ENCODE results near the gene TSPAN12. TPM values are rescaled to one million over a fixed set of nuclear protein-coding genes. Genes with fewer than 3 reads are reported as not detected.

The TSPAN12 gene
- total RNA-seq, 1 experiment from 2014 or later = 0.05 TPM

DNA sequence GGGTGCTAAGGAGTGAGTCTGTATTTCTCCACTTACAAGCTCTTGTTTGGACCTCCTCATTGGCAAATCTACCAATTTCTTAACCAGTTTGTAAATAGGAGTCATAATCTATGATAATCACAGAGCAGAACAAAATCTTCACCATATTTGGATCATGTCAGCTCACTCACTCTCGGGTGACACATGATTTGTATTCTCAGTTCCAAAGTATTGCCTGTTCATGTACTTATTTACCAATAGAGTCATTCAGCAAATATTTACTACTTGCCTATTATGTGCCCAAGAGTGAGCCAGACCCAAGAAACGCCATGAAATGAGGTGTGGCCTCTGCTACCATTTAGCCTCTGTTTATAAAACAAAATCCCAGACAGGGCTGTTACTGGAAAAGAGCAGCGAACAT, 114.8 kb downstream of the TSPAN12 start:
- DNase-seq (ENCODE audit: low read depth) = no peak

DNA sequence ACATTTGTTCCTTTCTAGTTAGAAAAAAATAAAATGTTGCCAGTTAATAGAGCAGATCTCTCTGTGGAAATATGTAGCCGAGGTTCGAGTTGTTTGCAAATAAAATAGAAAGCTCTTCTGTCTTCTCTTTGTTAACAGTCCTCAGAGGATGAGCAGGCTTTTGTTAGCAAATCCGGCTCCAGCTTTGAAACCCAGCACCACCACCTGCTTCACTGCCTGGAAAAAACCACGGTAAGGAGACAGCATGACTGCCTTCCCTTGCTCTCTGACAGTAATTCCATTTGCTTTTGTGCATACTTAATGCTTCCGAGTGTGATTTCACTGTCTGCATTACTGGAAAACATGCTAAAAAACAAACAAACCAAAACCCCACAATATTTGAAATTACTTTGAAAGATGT, 115.6 kb downstream of the TSPAN12 start:
- DNase-seq (ENCODE audit: low read depth) = no peak

DNA sequence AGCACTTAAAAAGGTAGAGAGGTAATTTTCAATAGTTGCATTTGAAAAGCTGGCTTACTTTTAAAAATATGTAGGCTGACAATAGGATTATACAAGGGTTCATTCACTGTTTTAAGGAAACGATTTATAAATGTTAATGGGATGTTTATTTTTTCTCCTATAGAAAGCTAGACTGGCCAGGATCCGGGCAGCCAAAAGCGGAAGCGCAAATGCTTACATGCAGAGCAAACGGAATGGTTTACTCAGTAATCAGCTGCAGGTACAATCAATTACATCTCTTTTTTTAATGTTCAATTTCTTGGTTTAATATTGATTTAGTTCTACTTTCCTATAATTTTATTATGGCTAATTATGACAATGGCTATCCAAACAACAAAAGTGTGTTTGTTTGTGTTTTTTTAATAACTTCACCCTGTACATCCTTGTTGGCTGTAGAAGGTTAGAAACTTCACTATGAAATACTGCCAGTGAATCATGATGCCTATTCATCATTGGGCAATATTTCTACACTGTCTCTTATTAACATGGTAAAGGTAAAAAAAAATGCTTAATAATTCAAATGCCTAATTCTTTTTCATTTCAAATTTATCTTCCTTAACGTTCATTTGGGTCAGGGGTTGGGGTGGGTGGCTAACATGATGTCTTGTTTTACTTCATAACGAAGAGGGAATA, 116.4 kb downstream of the TSPAN12 start:
- no peak for DNase-seq (ENCODE audit: low read depth)

DNA sequence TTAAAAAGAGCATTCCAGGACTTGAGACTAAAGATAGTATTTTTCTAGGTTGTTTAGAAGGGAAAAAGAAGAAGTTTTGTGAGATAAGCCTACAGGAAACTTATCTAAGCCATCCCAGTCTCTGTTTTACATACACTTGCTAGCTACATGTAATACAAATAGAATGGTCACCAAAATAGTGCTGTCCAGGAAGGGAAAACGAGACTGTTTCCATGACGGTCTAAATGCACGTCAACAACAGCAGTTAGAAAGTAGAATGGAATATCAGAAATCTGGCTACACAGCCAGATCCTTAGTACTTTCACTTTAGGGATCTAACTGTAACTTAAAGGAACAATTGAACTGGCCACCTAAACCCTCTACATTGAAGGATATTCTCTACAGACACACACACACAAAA, 117.6 kb downstream of the TSPAN12 start:
- peak; percentile 14 for DNase-seq (ENCODE audit: low read depth)

DNA sequence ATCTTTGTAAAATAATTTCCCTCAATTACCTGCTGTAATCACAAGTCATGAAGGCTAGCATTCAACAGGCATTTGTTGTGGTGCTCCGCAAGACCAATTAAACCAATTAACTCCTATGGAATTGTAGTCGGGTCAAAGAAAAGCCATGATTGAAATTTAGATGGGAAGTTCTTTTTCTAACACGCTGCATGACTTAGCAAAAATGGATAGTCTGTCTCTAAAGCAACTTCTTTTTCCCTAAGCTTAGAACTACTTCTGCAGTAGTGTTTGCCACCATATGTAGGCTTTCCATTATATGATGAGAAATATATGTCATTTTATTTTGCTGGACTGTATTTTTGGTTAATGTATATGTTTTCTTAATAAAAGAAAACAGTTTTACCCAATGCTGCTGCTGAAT, 119.1 kb downstream of the TSPAN12 start:
- DNase-seq (ENCODE audit: low read depth) = no peak

Other genes starting within 250 kb of the TSPAN12 start
- 18.8 and 20.6 TPM in 2 replicates for gene ING3, start 92.6 kb upstream of the TSPAN12 start, total RNA-seq (2014; rRNA removed; shearing (Covaris generic))
- 14.9 and 15.8 TPM in 2 replicates for gene CPED1, start 130.6 kb upstream of the TSPAN12 start, total RNA-seq (2014; rRNA removed; shearing (Covaris generic))

Data from M059J (cell line).